Adrenal gland (tissue), 12 donors: ENCODE results near the gene ROPN1. TPM values are rescaled to one million over a fixed set of nuclear protein-coding genes. Genes with fewer than 3 reads are reported as not detected.

Experiments used
- DNase-seq, 7 donors: peaks; one replicate each; pipeline ENCODE4 v3.0.0-alpha.2; 2019 to 2020
- H3K27ac ChIP-seq, 5 donors: fragments of 200-600 bp; sonication (generic) in 4 of 5; 1 replicate in 3 of 5; 2 replicates in 2 of 5; pipeline versions ENCODE4 v1.5.1 to v1.8.0; 2016 to 2020; ENCODE audit warnings: mild to moderate bottlenecking in 1 of 5
- H3K27me3 ChIP-seq: fragments of 200-600 bp; 2 replicates; pipeline ENCODE4 v1.8.0; 2021
- H3K36me3 ChIP-seq, 2 donors: fragments of 200-600 bp; replicated peaks in 1 of 2; 1 replicate in 1 of 2; 2 replicates in 1 of 2; pipeline versions ENCODE4 v1.5.1 to v1.8.0; 2018 to 2022
- H3K4me1 ChIP-seq, 2 donors: fragments of 200-600 bp; replicated peaks in 1 of 2; 1 replicate in 1 of 2; 2 replicates in 1 of 2; pipeline versions ENCODE4 v1.5.1 to v1.8.0; 2018 to 2021
- H3K4me3 ChIP-seq, 4 donors: fragments of 200-600 bp; sonication (generic) in 3 of 4; one replicate each; pipeline ENCODE4 v1.5.1; 2016 to 2018
- H3K9me3 ChIP-seq, 3 donors: fragments of 200-600 bp; sonication (generic) in 1 of 3; replicated peaks in 1 of 3; 1 replicate in 2 of 3; 2 replicates in 1 of 3; pipeline versions ENCODE4 v1.5.1 to v1.8.0; 2016 to 2021
- POLR2A ChIP-seq, 2 donors: fragments of 450-650 bp; IDR thresholded peaks; one replicate each; pipeline ENCODE4 v1.6.1; 2017; ENCODE audit warnings: antibody characterized with exemption in 2 of 2, mild to moderate bottlenecking in 2 of 2, moderate library complexity in 1 of 2
- whole genome bisulfite sequencing, 4 donors: extraction: QIAGEN DNeasy Blood & Tissue Kit in 2 of 4; methylation state at CpG; one replicate each; pipeline versions ENCODE4 v1.1.5 to v1.1.7; 2013 to 2017; 5-methylcytosine and 5-hydroxymethylcytosine counted together
- intact Hi-C, 2 donors: fragments of 100-400 bp; cut with DNase I; formaldehyde crosslinking; loops; one replicate each; pipeline versions ENCODE4 v1.14.1 to v1.15.0; 2022 to 2023
- polyA plus RNA-seq, 3 donors: library from polyadenylated mRNA; stranded (reverse); fragments of 200-250 nt in 2 of 3; fragments of 350-450 nt in 1 of 3; fragmentation: Illumina TruSeq in 1 of 3; extraction: RNeasy Lipid Tissue Mini Kit (QIAGEN cat#74804) in 1 of 3; gene quantifications; one replicate each; pipeline ENCODE4 v1.2.3, GENCODE V29; 2013 to 2014
- total RNA-seq, 9 donors: library from RNA; depleted of rRNA in 4 of 9; stranded (reverse); fragments of >200 nt in 4 of 9; fragments of 120-200 nt in 1 of 9; fragmentation: NEBNext Ultra II Directional in 1 of 9; extraction: Animal tissue kit (Norgen Biotek cat#: 25700) in 1 of 9; gene quantifications; one replicate each; pipeline versions ENCODE4 v1.1.0 to v1.2.4, GENCODE V29; 2013 to 2023
- TF ChIP-seq, protein P1 (sequence below), 6 experiments: fragments of 450-650 bp in 4 of 6; fragments of 200-600 bp in 2 of 6; sonication (generic) in 1 of 6; IDR thresholded peaks; 1 replicate in 5 of 6; 2 replicates in 1 of 6; pipeline versions ENCODE4 v1.5.1 to v1.8.0; 2016 to 2021; ENCODE audit warnings: antibody characterized with exemption in 6 of 6, mild to moderate bottlenecking in 2 of 6, moderate library complexity in 1 of 6
- donor health status: healthy with polysubstance abuse.
- donor health status: Bipolar disorder and iron deficiency.
- donor health status: DM: yes; HTN: yes; CAD: no.
- donor health status: DM: no; HTN: no; CAD: no.
- donor health status: DM: no; HTN: no; CAD: no.
- donor health status: DM: yes; HTN: yes; CAD: no.

ROPN1 gene
- total and polyA plus RNA-seq, 12 donors: not detected

DNA sequence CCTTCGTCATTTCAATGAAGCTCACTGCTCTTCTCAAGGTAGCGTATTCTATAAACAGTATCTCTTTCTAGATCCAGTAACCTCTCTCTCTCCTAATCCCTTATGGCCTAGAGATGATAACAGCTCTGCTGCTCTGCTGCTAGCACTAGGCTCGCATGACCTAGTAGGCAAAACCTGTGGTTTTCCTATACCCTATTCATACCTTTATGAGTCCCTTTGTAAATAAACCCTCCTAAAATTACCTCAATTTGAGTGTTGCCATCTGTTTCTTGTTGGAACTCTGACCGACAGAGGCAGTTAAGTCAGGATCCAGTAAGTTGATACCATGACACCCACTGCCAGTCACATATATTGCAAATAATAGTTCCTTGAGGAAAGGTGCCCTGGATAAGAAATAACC is 38.2 kb downstream of the ROPN1 start:
- Histone ChIP-seq H3K36me3 (peaks cover 0 to 6% of the 10 kb centered on the region in 2 donors), H3K27ac (no peak overlapping the region), H3K4me1 (no peaks in the 10 kb centered on the region), H3K27me3 (no peaks in the 10 kb centered on the region), H3K9me3 (no peaks in the 10 kb centered on the region), H3K4me3 (no peak overlapping the region)
- intact Hi-C loops: no loop called here
- 93 to 100% (median 97%) methylated on average over 4 of the region's 4 CpGs for WGBS, 4 donors
- no peak for DNase-seq
- no peak for TF ChIP-seq POLR2A (IDR thresholded peaks at IDR 0.05)
- TF ChIP-seq, protein P1, sequence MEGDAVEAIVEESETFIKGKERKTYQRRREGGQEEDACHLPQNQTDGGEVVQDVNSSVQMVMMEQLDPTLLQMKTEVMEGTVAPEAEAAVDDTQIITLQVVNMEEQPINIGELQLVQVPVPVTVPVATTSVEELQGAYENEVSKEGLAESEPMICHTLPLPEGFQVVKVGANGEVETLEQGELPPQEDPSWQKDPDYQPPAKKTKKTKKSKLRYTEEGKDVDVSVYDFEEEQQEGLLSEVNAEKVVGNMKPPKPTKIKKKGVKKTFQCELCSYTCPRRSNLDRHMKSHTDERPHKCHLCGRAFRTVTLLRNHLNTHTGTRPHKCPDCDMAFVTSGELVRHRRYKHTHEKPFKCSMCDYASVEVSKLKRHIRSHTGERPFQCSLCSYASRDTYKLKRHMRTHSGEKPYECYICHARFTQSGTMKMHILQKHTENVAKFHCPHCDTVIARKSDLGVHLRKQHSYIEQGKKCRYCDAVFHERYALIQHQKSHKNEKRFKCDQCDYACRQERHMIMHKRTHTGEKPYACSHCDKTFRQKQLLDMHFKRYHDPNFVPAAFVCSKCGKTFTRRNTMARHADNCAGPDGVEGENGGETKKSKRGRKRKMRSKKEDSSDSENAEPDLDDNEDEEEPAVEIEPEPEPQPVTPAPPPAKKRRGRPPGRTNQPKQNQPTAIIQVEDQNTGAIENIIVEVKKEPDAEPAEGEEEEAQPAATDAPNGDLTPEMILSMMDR (IDR thresholded peaks at IDR 0.05): no peak

DNA sequence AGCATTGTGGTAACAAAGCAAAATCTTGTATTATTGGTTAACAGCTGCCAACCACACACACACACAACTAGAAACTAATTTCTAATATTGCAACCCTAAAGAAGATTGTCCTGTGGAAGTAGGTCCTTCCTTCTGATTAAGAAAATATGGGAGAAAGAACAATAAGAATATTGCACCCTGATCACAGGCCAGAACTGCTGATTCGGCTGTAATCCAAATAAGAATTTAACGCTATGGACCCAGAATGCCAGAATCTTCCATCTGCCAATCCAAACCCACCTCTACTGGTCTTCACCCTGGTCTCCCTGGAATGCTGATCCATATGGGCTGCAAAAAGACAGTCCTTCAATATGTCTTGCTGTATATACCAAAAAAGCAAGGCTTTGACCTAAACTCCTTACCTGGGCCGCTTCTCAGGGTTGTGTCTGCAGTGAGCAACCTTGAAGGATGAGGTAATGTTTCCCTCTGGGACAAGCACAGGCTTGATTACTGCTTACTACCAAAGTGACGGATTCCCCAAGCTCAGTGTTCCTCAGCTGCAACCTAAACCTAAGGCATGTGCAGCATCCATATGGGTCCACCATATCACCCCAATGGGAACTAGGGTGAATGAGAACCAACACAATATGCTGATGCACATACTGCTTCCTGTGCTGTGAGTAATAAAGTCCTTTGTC is 38.9 kb downstream of the ROPN1 start:
- intact Hi-C loops: no loop called here
- no peak overlapping the region for H3K4me3 ChIP-seq
- 96 to 100% (median 98%) methylated on average over 3 to 4 of the region's 4 CpGs for WGBS, 4 donors
- TF ChIP-seq, protein P1 (IDR thresholded peaks at IDR 0.05): no peak
- TF ChIP-seq POLR2A (IDR thresholded peaks at IDR 0.05): no peak
- peaks cover 0 to 11% of the 10 kb centered on the region in 2 donors for H3K36me3 ChIP-seq
- no peaks in the 10 kb centered on the region for H3K27me3 ChIP-seq
- H3K4me1 ChIP-seq: no peaks in the 10 kb centered on the region
- no peak for DNase-seq
- no peak overlapping the region for H3K27ac ChIP-seq
- H3K9me3 ChIP-seq: no peaks in the 10 kb centered on the region

DNA sequence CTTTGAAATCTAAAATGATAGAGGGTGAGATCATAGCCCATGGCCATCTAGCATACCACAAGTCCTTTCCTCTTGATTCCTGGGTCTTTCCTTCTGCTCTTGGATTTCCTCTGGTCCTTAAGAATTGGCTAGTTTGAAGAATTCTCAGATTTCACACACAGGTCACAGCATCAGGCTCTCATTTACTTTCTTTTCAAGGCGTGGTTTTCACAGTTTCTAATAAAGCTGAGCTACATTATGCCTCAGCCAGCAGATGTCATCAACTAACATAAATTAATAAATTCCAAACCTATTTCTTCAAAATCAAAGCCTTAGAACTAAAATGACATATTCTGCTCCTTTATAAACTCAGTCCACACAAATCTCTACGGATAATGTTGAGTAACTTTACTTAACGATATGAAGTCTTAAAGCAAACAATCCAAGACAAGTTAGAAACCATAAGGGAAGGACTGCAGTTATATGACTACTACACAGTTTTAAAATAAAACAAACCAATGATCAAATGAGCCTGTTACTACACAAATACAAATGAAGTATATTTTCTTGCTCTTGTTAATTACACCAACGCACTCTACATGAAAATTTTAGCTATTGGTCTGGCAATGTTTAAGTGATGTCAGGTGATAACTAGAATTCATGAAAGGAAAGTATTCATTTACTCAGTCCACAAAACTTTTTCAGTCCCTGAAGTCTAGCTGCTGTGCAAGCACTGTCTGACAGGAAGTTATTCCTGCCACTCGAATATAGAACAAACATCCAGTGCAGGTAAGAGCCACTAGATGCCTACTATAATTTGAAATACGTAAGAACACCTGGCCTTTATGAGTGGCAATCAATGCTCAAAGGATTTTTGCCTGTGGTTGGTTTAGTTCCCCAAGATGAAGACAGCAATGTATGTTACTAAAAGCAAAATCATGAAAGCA is 40.1 kb downstream of the ROPN1 start:
- no peaks in the 10 kb centered on the region for H3K9me3 ChIP-seq
- TF ChIP-seq, protein P1 (IDR thresholded peaks at IDR 0.05): no peak
- no peak for TF ChIP-seq POLR2A (IDR thresholded peaks at IDR 0.05)
- 88 to 92% (median 90%) methylated on average over 6 of the region's 6 CpGs for WGBS, 4 donors
- H3K27ac ChIP-seq: no peak overlapping the region
- no peak for DNase-seq
- H3K4me1 ChIP-seq: no peaks in the 10 kb centered on the region
- intact Hi-C loops: no loop called here
- peaks cover 0 to 15% of the 10 kb centered on the region in 2 donors for H3K36me3 ChIP-seq
- H3K4me3 ChIP-seq: no peak overlapping the region
- H3K27me3 ChIP-seq: no peaks in the 10 kb centered on the region

DNA sequence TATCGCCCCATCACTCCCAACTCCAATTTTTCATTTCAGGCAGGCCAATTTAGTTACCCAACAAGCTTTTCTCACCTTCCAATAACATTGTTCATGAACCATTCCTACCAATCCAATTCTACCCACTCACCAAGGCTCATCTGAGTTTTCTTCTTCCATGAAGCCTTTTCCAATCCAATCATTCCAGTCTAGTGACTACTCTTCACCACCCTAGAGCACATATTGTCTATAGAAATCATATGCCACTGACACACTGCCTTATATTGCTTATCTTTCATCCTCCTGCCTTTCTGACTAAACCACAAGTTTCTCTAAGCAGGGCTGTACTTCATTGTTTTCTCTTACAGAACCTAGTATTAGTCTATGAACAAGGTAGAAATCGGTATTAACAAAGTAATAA is 42.3 kb downstream of the ROPN1 start:
- 95 to 99% (median 97%) methylated on average over 2 of the region's 2 CpGs for WGBS, 4 donors
- H3K4me1 ChIP-seq: no peaks in the 10 kb centered on the region
- H3K9me3 ChIP-seq: no peaks in the 10 kb centered on the region
- TF ChIP-seq POLR2A (IDR thresholded peaks at IDR 0.05): no peak
- TF ChIP-seq, protein P1 (IDR thresholded peaks at IDR 0.05): no peak
- intact Hi-C loops: no loop called here
- no peaks in the 10 kb centered on the region for H3K27me3 ChIP-seq
- H3K4me3 ChIP-seq: no peak overlapping the region
- H3K36me3 ChIP-seq: peaks cover 0 to 17% of the 10 kb centered on the region in 2 donors
- DNase-seq: no peak
- no peak overlapping the region for H3K27ac ChIP-seq
